DOHH2 (cell line): Measurements from ENCODE around the gene FXYD4.

Experiments used
- H3F3A ChIP-seq: fragments of 200-600 bp; sonication (generic), shearing (Covaris generic); 2 replicates; pipeline ENCODE4 v1.6.0; 2016; ENCODE audit warnings: antibody characterized with exemption, mild to moderate bottlenecking; ENCODE audit not compliant: control insufficient read depth, insufficient read depth
- H3K27ac ChIP-seq: fragments of 200-600 bp; sonication (generic); 2 replicates; pipeline ENCODE4 v1.5.1; 2014; ENCODE audit warnings: low read depth, mild to moderate bottlenecking, low read length, moderate library complexity
- H3K27me3 ChIP-seq: fragments of 200-600 bp; sonication (generic); 2 replicates; pipeline ENCODE4 v1.6.1; 2014; ENCODE audit warnings: mild to moderate bottlenecking, low read length, mixed read lengths; ENCODE audit not compliant: control insufficient read depth
- H3K36me3 ChIP-seq: fragments of 200-600 bp; sonication (generic); 2 replicates; pipeline ENCODE4 v1.6.1; 2014; ENCODE audit warnings: mild to moderate bottlenecking, low read length, moderate library complexity, mixed read lengths; ENCODE audit not compliant: control insufficient read depth
- H3K4me1 ChIP-seq: fragments of 200-600 bp; sonication (generic); 2 replicates; pipeline ENCODE4 v1.6.1; 2014; ENCODE audit warnings: mild to moderate bottlenecking, low read length, mixed read lengths; ENCODE audit not compliant: control insufficient read depth
- H3K4me2 ChIP-seq: fragments of 200-600 bp; sonication (generic); 2 replicates; pipeline ENCODE4 v1.6.0; 2014; ENCODE audit warnings: mild to moderate bottlenecking, low read length, moderate library complexity
- H3K4me3 ChIP-seq: fragments of 200-600 bp; sonication (generic); 2 replicates; pipeline ENCODE4 v1.5.1; 2014; ENCODE audit warnings: mild to moderate bottlenecking, low read length, mixed read lengths
- H3K79me2 ChIP-seq: fragments of 200-600 bp; sonication (generic); 2 replicates; pipeline ENCODE4 v1.6.1; 2014; ENCODE audit warnings: mild to moderate bottlenecking, low read length, mixed read lengths; ENCODE audit not compliant: control insufficient read depth
- H3K9me2 ChIP-seq: fragments of 200-600 bp; sonication (generic); replicated peaks from 2 replicates; pipeline ENCODE4 v1.6.1; 2014; ENCODE audit warnings: mild to moderate bottlenecking, low read length, mixed read lengths; ENCODE audit not compliant: control insufficient read depth
- H3K9me3 ChIP-seq: fragments of 200-600 bp; sonication (generic); 2 replicates; pipeline ENCODE4 v1.6.1; 2014; ENCODE audit warnings: antibody characterized with exemption, low read length, mixed read lengths; ENCODE audit not compliant: control insufficient read depth, insufficient read depth
- H4K20me1 ChIP-seq: fragments of 200-600 bp; sonication (generic); 2 replicates; pipeline ENCODE4 v1.6.0; 2014; ENCODE audit warnings: low read depth, mild to moderate bottlenecking, antibody characterized with exemption, low read length, moderate library complexity; ENCODE audit not compliant: control insufficient read depth, insufficient read depth
- EZH2phosphoT487 ChIP-seq: fragments of 200-600 bp; sonication (generic); IDR thresholded peaks from 2 replicates; pipeline ENCODE4 v1.6.1; 2017; ENCODE audit warnings: borderline replicate concordance, mild to moderate bottlenecking, antibody characterized with exemption, low read length, moderate library complexity, mixed read lengths
- TF ChIP-seq, protein P1 (sequence below): fragments of 200-600 bp; sonication (generic); IDR thresholded peaks from one replicate; pipeline ENCODE4 v1.5.1; 2014; ENCODE audit warnings: antibody characterized with exemption, mild to moderate bottlenecking, low read depth, low read length; ENCODE audit not compliant: poor library complexity, severe bottlenecking

FXYD4 gene

DNA sequence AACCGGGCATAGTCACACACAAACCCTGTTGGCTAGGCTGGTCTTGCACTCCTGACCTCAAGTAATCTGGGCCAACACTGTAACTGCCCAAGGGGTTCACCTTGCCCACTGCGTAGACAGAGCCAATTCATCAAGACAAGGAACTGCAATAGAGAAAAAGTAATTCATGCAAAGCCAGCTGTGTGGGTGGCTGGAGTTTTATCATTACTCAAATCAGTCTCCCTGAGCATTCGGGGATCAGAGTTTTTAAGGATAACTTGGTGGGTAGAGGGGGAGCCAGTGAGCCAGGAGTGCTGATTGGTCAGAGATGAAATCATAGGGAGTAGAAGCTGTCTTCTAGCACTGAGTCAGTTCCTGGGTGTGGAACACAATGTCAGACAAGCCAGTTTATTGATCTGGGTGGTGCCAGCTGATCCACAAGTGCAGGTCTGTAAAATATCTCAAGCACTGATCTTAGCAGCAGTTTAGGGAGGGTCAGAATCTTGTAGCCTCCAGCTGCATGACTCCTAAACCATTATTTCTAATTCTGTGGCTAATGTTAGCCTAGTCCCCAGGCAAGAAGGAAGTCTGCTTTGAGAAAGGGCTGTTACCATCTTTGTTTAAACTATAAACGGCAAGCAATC lies 15.6 kb upstream of the FXYD4 start:
- no peak overlapping the region for H3K27ac ChIP-seq
- H3K4me1 ChIP-seq, result no peaks in the 10 kb centered on the region
- H4K20me1 ChIP-seq, result no peaks in the 10 kb centered on the region
- H3F3A ChIP-seq, result no peaks in the 10 kb centered on the region
- H3K9me2 ChIP-seq, result no peaks in the 10 kb centered on the region
- TF ChIP-seq, protein P1, sequence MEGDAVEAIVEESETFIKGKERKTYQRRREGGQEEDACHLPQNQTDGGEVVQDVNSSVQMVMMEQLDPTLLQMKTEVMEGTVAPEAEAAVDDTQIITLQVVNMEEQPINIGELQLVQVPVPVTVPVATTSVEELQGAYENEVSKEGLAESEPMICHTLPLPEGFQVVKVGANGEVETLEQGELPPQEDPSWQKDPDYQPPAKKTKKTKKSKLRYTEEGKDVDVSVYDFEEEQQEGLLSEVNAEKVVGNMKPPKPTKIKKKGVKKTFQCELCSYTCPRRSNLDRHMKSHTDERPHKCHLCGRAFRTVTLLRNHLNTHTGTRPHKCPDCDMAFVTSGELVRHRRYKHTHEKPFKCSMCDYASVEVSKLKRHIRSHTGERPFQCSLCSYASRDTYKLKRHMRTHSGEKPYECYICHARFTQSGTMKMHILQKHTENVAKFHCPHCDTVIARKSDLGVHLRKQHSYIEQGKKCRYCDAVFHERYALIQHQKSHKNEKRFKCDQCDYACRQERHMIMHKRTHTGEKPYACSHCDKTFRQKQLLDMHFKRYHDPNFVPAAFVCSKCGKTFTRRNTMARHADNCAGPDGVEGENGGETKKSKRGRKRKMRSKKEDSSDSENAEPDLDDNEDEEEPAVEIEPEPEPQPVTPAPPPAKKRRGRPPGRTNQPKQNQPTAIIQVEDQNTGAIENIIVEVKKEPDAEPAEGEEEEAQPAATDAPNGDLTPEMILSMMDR, result no peak
- TF ChIP-seq EZH2phosphoT487, result no peak
- no peaks in the 10 kb centered on the region for H3K36me3 ChIP-seq
- no peaks in the 10 kb centered on the region for H3K79me2 ChIP-seq
- H3K9me3 ChIP-seq, result no peaks in the 10 kb centered on the region
- H3K4me3 ChIP-seq, result no peak overlapping the region
- no peak overlapping the region for H3K4me2 ChIP-seq
- H3K27me3 ChIP-seq, result peaks cover under 1% of the 10 kb centered on the region; the same call in 1 of the 2 replicates

DNA sequence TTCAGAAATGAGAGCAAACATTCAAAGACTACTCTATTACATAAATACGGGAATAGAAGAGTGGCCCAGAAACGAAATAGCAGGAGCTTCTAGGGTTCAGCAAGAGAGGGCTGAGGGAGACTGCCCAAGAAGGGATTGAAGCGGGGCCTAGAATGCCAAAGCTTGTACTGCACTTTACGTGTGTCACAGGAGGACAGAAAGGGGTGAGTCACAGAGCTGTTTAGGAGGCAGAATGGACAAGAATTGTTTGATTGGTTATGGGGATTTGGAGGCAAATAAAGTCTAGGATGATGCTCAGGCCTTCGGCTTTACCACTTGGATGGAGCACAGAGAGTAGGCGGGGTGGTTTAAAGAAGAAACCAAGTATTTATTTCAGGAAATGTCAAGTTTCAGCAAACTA lies 11.3 kb upstream of the FXYD4 start:
- Histone ChIP-seq H3K4me2 (no peak overlapping the region), H3K27ac (no peak overlapping the region), H3K4me3 (no peak overlapping the region), H4K20me1 (no peaks in the 10 kb centered on the region), H3K27me3 (no peaks in the 10 kb centered on the region), H3K36me3 (no peaks in the 10 kb centered on the region), H3K9me2 (no peaks in the 10 kb centered on the region), H3K9me3 (no peaks in the 10 kb centered on the region), H3K79me2 (no peaks in the 10 kb centered on the region), H3K4me1 (peaks cover 7% of the 10 kb centered on the region), H3F3A (no peaks in the 10 kb centered on the region)
- no peak for TF ChIP-seq EZH2phosphoT487
- TF ChIP-seq, protein P1, result no peak

DNA sequence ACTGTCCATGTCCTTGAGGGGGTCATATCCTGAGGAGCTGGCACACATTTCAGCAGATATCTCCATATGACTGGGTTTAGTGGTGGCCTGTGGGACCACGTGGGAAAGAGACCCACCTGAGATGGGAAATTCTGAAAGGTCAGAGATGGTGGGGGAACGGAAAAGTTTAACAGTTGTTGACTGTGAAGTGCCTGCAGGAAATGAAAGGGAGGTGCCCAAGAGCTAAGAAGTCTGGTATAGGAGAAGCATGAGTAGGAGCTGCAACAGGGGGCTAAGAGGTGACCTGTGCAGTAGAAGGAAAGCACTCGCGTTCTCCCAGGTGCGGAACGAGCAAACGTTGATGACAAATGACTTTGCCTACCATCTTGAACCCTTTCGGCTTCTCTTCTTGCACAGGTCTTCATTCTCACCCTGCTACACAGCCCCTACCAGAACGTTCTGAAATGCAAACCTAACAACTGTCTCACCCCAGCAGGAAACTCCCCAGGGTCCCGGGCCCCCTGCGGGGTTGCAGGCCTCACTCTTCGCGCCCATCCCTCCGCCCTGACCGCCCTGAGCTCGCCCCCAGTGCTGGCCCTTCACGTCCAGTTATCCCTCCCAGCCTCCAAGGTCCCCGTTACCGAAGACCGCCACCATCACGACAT lies 9.8 kb upstream of the FXYD4 start:
- peaks cover 7% of the 10 kb centered on the region for H3K4me1 ChIP-seq
- no peaks in the 10 kb centered on the region for H3K79me2 ChIP-seq
- no peaks in the 10 kb centered on the region for H3K9me2 ChIP-seq
- no peaks in the 10 kb centered on the region for H3K9me3 ChIP-seq
- H4K20me1 ChIP-seq, result no peaks in the 10 kb centered on the region
- no peaks in the 10 kb centered on the region for H3K27me3 ChIP-seq
- no peak overlapping the region for H3K27ac ChIP-seq
- H3K36me3 ChIP-seq, result no peaks in the 10 kb centered on the region
- H3K4me3 ChIP-seq, result peak overlapping the region; percentile 54
- H3K4me2 ChIP-seq, result peak overlapping the region; percentile 62
- no peak for TF ChIP-seq EZH2phosphoT487
- TF ChIP-seq, protein P1, result no peak
- no peaks in the 10 kb centered on the region for H3F3A ChIP-seq
